ENCODE measurements around the gene CIRBP. TPM values are rescaled to one million over a fixed set of nuclear protein-coding genes. Genes with fewer than 3 reads are reported as not detected.

The CIRBP gene
- total and polyA plus RNA-seq, 2 of the 13 experiments (the other 11 are each of a cell fraction or from before 2014, with no cell fraction given), result 133 to 140 TPM

- TF ChIP-seq ZNF383 (CRISPR knock-in tag; IDR thresholded peaks at IDR 0.05; ENCODE audit: borderline replicate concordance) (peak; percentile 92; the same call in 1 of the 2 replicates), ARNTL (CRISPR knock-in tag; IDR thresholded peaks at IDR 0.05) (0 out of 2 replicates have a peak, but pooled peaks have one; percentile 42), GATA4 (IDR thresholded peaks at IDR 0.05; ENCODE audit: borderline replicate concordance, low read depth) (no peak), ZBTB40 (IDR thresholded peaks at IDR 0.05) (no peak), ZBTB40 (CRISPR knock-in tag; IDR thresholded peaks at IDR 0.05) (peak; percentile 61), NFIB (CRISPR knock-in tag; IDR thresholded peaks at IDR 0.05; ENCODE audit: borderline replicate concordance) (no peak), HDAC2 (CRISPR knock-in tag; IDR thresholded peaks at IDR 0.05) (peak; percentile 79), SIN3B (IDR thresholded peaks at IDR 0.05; ENCODE audit: low read length) (no peak), GPN1 (CRISPR knock-in tag; IDR thresholded peaks at IDR 0.05; ENCODE audit: borderline replicate concordance) (no peak), FOXM1 (CRISPR knock-in tag; IDR thresholded peaks at IDR 0.05) (no peak), SAFB2 (CRISPR knock-in tag; IDR thresholded peaks at IDR 0.05; ENCODE audit: borderline replicate concordance, low read depth) (peak; percentile 40; the same call in 1 of the 2 replicates), ZSCAN30 (CRISPR knock-in tag; IDR thresholded peaks at IDR 0.05) (no peak), EP300 (IDR thresholded peaks at IDR 0.05; ENCODE audit: low read depth in 2 of 2, low read length in 2 of 2) (peak in 1 of 2 experiments; percentile 61; a peak in 3 of 4 replicates), EP300 (CRISPR knock-in tag; IDR thresholded peaks at IDR 0.05; ENCODE audit: borderline replicate concordance) (peak; percentile 58), CBX5 (CRISPR knock-in tag; IDR thresholded peaks at IDR 0.05; ENCODE audit: borderline replicate concordance) (peak; percentile 50; the same call in 1 of the 2 replicates)
- TF ChIP-seq, protein P1, sequence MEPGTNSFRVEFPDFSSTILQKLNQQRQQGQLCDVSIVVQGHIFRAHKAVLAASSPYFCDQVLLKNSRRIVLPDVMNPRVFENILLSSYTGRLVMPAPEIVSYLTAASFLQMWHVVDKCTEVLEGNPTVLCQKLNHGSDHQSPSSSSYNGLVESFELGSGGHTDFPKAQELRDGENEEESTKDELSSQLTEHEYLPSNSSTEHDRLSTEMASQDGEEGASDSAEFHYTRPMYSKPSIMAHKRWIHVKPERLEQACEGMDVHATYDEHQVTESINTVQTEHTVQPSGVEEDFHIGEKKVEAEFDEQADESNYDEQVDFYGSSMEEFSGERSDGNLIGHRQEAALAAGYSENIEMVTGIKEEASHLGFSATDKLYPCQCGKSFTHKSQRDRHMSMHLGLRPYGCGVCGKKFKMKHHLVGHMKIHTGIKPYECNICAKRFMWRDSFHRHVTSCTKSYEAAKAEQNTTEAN (CRISPR knock-in tag; conservative IDR thresholded peaks at IDR 0.05), result no peak
- TF ChIP-seq, protein P2, sequence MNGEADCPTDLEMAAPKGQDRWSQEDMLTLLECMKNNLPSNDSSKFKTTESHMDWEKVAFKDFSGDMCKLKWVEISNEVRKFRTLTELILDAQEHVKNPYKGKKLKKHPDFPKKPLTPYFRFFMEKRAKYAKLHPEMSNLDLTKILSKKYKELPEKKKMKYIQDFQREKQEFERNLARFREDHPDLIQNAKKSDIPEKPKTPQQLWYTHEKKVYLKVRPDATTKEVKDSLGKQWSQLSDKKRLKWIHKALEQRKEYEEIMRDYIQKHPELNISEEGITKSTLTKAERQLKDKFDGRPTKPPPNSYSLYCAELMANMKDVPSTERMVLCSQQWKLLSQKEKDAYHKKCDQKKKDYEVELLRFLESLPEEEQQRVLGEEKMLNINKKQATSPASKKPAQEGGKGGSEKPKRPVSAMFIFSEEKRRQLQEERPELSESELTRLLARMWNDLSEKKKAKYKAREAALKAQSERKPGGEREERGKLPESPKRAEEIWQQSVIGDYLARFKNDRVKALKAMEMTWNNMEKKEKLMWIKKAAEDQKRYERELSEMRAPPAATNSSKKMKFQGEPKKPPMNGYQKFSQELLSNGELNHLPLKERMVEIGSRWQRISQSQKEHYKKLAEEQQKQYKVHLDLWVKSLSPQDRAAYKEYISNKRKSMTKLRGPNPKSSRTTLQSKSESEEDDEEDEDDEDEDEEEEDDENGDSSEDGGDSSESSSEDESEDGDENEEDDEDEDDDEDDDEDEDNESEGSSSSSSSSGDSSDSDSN (CRISPR knock-in tag; IDR thresholded peaks at IDR 0.05), result peak; percentile 82
Observed at GRCh38 chr19:1259206-1259875, 9.8 kb upstream of the CIRBP start (continued).

Measured in HepG2 (cell line).